ENCODE results near the gene COMT.

COMT gene

DNA sequence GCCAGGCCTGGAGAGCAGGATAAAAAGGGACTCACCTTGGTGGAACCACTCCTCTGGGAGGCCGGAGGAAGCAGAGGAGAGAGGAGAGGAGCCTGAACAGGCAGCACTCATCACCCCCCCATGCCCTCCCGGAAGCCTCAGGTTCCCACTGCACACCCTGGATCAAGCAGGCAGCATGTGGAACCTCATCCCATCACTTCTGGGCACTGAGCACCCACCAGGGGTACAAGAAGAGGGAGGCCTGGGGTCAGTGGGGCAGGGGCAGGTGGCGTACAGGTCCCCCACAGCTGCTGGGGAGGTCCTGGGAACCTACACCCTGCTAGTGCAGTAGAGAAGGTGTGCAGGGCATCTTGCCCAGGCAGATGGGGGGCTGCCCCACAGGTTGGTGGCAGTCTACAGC lies 35.1 kb downstream of the COMT start:
- H3K4ac ChIP-seq (ENCODE audit: low read length): no peak overlapping the region
- H3K4me3 ChIP-seq (ENCODE audit: low read length in 2 of 2): no peak overlapping the region
- H3K36me3 ChIP-seq (replicated peaks in 1 of 2; ENCODE audit: control insufficient read depth in 2 of 2, insufficient read depth in 2 of 2, low read length in 2 of 2): peaks cover 58 to 91% of the 10 kb centered on the region in 2 donors
- H2BK12ac ChIP-seq (ENCODE audit: low read length): no peak overlapping the region
- H2AK5ac ChIP-seq (ENCODE audit: low read depth, low read length): no peak overlapping the region
- H2AFZ ChIP-seq (ENCODE audit: low read length): no peak overlapping the region
- H3K79me1 ChIP-seq (ENCODE audit: low read depth, low read length): peaks cover 3% of the 10 kb centered on the region
- no peak overlapping the region for H2BK5ac ChIP-seq (ENCODE audit: low read length)
- H3K23ac ChIP-seq (ENCODE audit: low read depth, low read length, poor library complexity): peak overlapping the region; percentile 68
- no peak overlapping the region for H3K4me2 ChIP-seq (ENCODE audit: insufficient read depth, low read length, poor library complexity, severe bottlenecking)
- H3K4me1 ChIP-seq (ENCODE audit: control insufficient read depth in 2 of 2, insufficient read depth in 1 of 2, low read depth in 1 of 2, low read length in 2 of 2): peaks cover 12 to 17% of the 10 kb centered on the region in 2 donors
- H3K18ac ChIP-seq (ENCODE audit: low read length): no peak overlapping the region
- H4K8ac ChIP-seq (ENCODE audit: low read depth, low read length): no peak overlapping the region
- H2BK15ac ChIP-seq (ENCODE audit: low read length): peak overlapping the region; percentile 4
- no peaks in the 10 kb centered on the region for H3K27me3 ChIP-seq (ENCODE audit: control insufficient read depth in 3 of 3, insufficient read depth in 3 of 3, low read depth in 1 of 3, low read length in 3 of 3)
- no peak overlapping the region for H3K14ac ChIP-seq (ENCODE audit: low read length)
- no CpG with 5 or more reads among the region's 3 CpGs for WGBS, 2 donors (ENCODE audit: extremely low coverage in 2 of 2, insufficient read length in 2 of 2, insufficient replicate concordance in 1 of 2)
- no peaks in the 10 kb centered on the region for H3K9me3 ChIP-seq (replicated peaks in 1 of 2; ENCODE audit: control insufficient read depth in 2 of 2, insufficient read depth in 1 of 2, low read depth in 1 of 2, low read length in 2 of 2)
- no peak overlapping the region for H4K91ac ChIP-seq (ENCODE audit: low read depth, low read length, poor library complexity)
- no peak overlapping the region for H2BK120ac ChIP-seq (ENCODE audit: low read depth, low read length)
- no peak overlapping the region for H3K9ac ChIP-seq (ENCODE audit: low read depth, low read length, poor library complexity)
- H3K27ac ChIP-seq (replicated peaks; ENCODE audit: low read length): no peak overlapping the region
- DNase-seq (ENCODE audit: low spot score): no peak

DNA sequence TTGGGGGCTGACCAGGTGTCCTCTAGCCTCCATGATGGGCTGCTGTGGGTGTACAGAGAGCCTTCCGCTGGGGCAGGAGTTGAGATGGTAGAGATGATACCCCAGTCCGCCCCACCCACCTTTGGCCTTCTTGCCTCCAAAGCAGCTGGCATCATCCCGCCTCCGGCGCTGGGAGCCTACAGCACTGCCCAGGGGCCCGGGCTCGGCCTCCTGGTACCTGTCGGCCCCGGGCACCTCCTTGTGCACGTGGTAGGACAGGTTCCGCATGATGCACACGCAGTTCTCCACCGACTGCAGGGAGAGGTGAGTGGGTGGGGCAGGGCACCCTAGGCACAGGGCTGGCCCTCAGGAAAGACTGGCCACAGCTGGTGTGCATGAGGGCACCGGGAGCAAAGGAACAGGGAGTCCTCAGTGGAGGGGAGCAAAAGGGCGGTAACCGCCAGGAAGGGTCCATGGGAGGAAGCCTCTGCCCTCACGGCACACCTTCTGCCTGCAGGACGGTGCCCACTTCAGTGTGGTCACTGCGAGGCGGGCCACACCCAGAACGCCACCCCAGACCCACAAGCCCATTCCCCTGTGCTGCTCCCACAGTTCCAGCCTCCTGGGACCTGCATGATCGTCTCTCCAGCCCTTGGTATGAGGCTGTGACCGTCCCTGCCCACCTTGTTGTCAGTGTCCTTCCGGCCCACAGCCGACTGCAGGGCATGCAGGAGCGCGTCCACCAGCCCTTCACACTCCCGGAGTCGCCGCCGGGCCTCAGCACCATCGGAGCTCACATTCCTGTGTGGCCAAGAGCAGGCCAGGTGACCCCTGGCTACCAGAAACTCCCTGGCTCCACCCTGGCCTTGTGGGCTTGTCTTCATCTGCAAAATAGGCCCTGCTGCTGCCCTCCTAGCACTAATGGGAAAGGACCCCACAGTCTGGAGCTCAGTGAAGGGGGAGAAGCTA lies 36.0 kb downstream of the COMT start:
- H3K9ac ChIP-seq (ENCODE audit: low read depth, low read length, poor library complexity): no peak overlapping the region
- peaks cover 56 to 91% of the 10 kb centered on the region in 2 donors for H3K36me3 ChIP-seq (replicated peaks in 1 of 2; ENCODE audit: control insufficient read depth in 2 of 2, insufficient read depth in 2 of 2, low read length in 2 of 2)
- H2AFZ ChIP-seq (ENCODE audit: low read length): no peak overlapping the region

DNA sequence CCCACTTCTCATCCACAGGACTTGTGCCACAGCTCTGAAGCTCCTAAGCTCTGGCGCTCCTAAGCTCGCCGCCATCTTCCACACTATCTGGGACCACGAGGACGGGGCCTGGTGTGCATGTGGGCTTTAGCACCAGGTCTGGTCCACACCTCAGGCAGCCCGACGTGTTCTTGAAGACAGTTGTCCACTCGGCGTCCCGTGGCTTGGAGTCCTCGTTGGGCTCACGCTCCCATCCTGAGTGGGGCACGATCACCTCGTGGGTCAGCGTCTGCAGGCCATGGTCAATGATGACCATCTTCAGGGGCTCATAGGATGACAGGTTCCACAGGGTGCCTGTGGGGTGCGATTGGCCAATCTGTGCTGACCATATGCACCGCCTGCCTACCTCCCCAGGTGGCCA lies 37.2 kb downstream of the COMT start:
- Histone ChIP-seq H3K4ac (ENCODE audit: low read length) (no peak overlapping the region), H4K8ac (ENCODE audit: low read depth, low read length) (no peak overlapping the region), H3K23ac (ENCODE audit: low read depth, low read length, poor library complexity) (peak overlapping the region; percentile 78), H2AFZ (ENCODE audit: low read length) (no peak overlapping the region), H3K36me3 (replicated peaks in 1 of 2; ENCODE audit: control insufficient read depth in 2 of 2, insufficient read depth in 2 of 2, low read length in 2 of 2) (peaks cover 48 to 88% of the 10 kb centered on the region in 2 donors), H3K9me3 (replicated peaks in 1 of 2; ENCODE audit: control insufficient read depth in 2 of 2, insufficient read depth in 1 of 2, low read depth in 1 of 2, low read length in 2 of 2) (no peaks in the 10 kb centered on the region), H3K27ac (replicated peaks; ENCODE audit: low read length) (no peak overlapping the region), H2BK5ac (ENCODE audit: low read length) (no peak overlapping the region), H3K4me1 (ENCODE audit: control insufficient read depth in 2 of 2, insufficient read depth in 1 of 2, low read depth in 1 of 2, low read length in 2 of 2) (peaks cover 12 to 17% of the 10 kb centered on the region in 2 donors), H2BK12ac (ENCODE audit: low read length) (no peak overlapping the region), H3K14ac (ENCODE audit: low read length) (no peak overlapping the region), H3K9ac (ENCODE audit: low read depth, low read length, poor library complexity) (no peak overlapping the region), H3K79me1 (ENCODE audit: low read depth, low read length) (peaks cover 11% of the 10 kb centered on the region), H3K4me3 (ENCODE audit: low read length in 2 of 2) (no peak overlapping the region), H4K91ac (ENCODE audit: low read depth, low read length, poor library complexity) (no peak overlapping the region), H3K27me3 (ENCODE audit: control insufficient read depth in 3 of 3, insufficient read depth in 3 of 3, low read depth in 1 of 3, low read length in 3 of 3) (no peaks in the 10 kb centered on the region), H3K18ac (ENCODE audit: low read length) (no peak overlapping the region), H3K4me2 (ENCODE audit: insufficient read depth, low read length, poor library complexity, severe bottlenecking) (no peak overlapping the region), H2BK15ac (ENCODE audit: low read length) (no peak overlapping the region), H2BK120ac (ENCODE audit: low read depth, low read length) (no peak overlapping the region), H2AK5ac (ENCODE audit: low read depth, low read length) (no peak overlapping the region)
- no CpG with 5 or more reads among the region's 17 CpGs for WGBS, 2 donors (ENCODE audit: extremely low coverage in 2 of 2, insufficient read length in 2 of 2, insufficient replicate concordance in 1 of 2)
- no peak for DNase-seq (ENCODE audit: low spot score)

More for the DNA sequence above, 36.0 kb downstream of the COMT start:
- H3K4me1 ChIP-seq (ENCODE audit: control insufficient read depth in 2 of 2, insufficient read depth in 1 of 2, low read depth in 1 of 2, low read length in 2 of 2): peaks cover 12 to 17% of the 10 kb centered on the region in 2 donors
- no peak overlapping the region for H3K4me3 ChIP-seq (ENCODE audit: low read length in 2 of 2)
- H3K79me1 ChIP-seq (ENCODE audit: low read depth, low read length): peaks cover 6% of the 10 kb centered on the region
- no peaks in the 10 kb centered on the region for H3K27me3 ChIP-seq (ENCODE audit: control insufficient read depth in 3 of 3, insufficient read depth in 3 of 3, low read depth in 1 of 3, low read length in 3 of 3)
- H4K8ac ChIP-seq (ENCODE audit: low read depth, low read length): no peak overlapping the region
- H2BK5ac ChIP-seq (ENCODE audit: low read length): peak overlapping the region; percentile 75
- no peak overlapping the region for H2AK5ac ChIP-seq (ENCODE audit: low read depth, low read length)
- no peaks in the 10 kb centered on the region for H3K9me3 ChIP-seq (replicated peaks in 1 of 2; ENCODE audit: control insufficient read depth in 2 of 2, insufficient read depth in 1 of 2, low read depth in 1 of 2, low read length in 2 of 2)
- no peak overlapping the region for H3K4ac ChIP-seq (ENCODE audit: low read length)
- no peak overlapping the region for H4K91ac ChIP-seq (ENCODE audit: low read depth, low read length, poor library complexity)
- H3K4me2 ChIP-seq (ENCODE audit: insufficient read depth, low read length, poor library complexity, severe bottlenecking): no peak overlapping the region
- H2BK12ac ChIP-seq (ENCODE audit: low read length): no peak overlapping the region
- H3K18ac ChIP-seq (ENCODE audit: low read length): no peak overlapping the region
- no peak overlapping the region for H3K27ac ChIP-seq (replicated peaks; ENCODE audit: low read length)
- no CpG with 5 or more reads among the region's 32 CpGs for WGBS, 2 donors (ENCODE audit: extremely low coverage in 2 of 2, insufficient read length in 2 of 2, insufficient replicate concordance in 1 of 2)
- no peak overlapping the region for H2BK120ac ChIP-seq (ENCODE audit: low read depth, low read length)
- no peak overlapping the region for H2BK15ac ChIP-seq (ENCODE audit: low read length)
- no peak for DNase-seq (ENCODE audit: low spot score)
- H3K14ac ChIP-seq (ENCODE audit: low read length): peak overlapping the region; percentile 26
- H3K23ac ChIP-seq (ENCODE audit: low read depth, low read length, poor library complexity): peak overlapping the region; percentile 31

DNA sequence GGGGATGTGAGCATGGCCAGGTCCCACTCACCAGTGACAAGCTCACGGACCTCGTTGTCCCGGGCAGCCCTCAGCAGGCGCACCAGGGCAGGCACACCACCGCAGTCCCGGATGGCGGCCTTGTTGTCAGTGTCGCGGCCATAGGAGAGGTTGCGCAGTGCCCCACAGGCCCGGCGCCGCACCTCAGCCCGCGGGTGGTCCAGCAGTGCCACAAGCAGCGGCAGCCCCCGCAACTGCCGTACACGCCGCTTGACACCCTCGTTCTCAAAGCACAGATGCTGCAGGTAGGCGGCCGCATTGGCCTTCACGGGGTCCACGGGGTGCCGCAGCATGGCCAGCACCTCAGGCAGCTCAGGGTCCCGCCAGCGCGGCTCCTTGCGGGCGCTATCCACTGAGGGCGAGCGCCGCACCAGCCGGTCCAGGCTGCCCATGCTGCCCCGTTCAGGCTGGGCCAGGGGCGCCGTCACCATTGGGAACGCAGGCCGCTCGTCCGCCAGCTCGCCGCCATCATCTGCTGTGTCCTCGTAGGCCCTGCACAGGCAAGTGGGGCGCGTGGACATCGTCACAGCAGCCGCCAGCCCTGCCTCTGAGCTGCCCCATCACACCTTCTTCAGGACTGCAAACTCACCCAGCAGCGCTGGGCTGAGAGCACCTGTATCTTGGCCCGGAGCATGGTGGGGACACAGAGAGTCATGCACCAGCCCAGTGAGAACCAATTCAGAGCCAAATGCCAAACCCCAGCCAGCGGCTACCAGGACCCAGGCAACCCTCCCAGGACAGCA lies 38.3 kb downstream of the COMT start:
- Histone ChIP-seq H3K4me3 (ENCODE audit: low read length in 2 of 2) (no peak overlapping the region), H3K4me1 (ENCODE audit: control insufficient read depth in 2 of 2, insufficient read depth in 1 of 2, low read depth in 1 of 2, low read length in 2 of 2) (peaks cover 12 to 15% of the 10 kb centered on the region in 2 donors), H2BK12ac (ENCODE audit: low read length) (no peak overlapping the region), H4K8ac (ENCODE audit: low read depth, low read length) (peak overlapping the region; percentile 23), H3K4me2 (ENCODE audit: insufficient read depth, low read length, poor library complexity, severe bottlenecking) (no peak overlapping the region), H4K91ac (ENCODE audit: low read depth, low read length, poor library complexity) (no peak overlapping the region), H2BK120ac (ENCODE audit: low read depth, low read length) (no peak overlapping the region), H3K4ac (ENCODE audit: low read length) (no peak overlapping the region), H3K9me3 (replicated peaks in 1 of 2; ENCODE audit: control insufficient read depth in 2 of 2, insufficient read depth in 1 of 2, low read depth in 1 of 2, low read length in 2 of 2) (no peaks in the 10 kb centered on the region), H3K79me1 (ENCODE audit: low read depth, low read length) (peaks cover 17% of the 10 kb centered on the region), H2AFZ (ENCODE audit: low read length) (no peak overlapping the region), H2BK5ac (ENCODE audit: low read length) (peak overlapping the region; percentile 61), H2AK5ac (ENCODE audit: low read depth, low read length) (no peak overlapping the region), H3K23ac (ENCODE audit: low read depth, low read length, poor library complexity) (peak overlapping the region; percentile 94), H3K27ac (replicated peaks; ENCODE audit: low read length) (no peak overlapping the region), H2BK15ac (ENCODE audit: low read length) (no peak overlapping the region), H3K36me3 (replicated peaks in 1 of 2; ENCODE audit: control insufficient read depth in 2 of 2, insufficient read depth in 2 of 2, low read length in 2 of 2) (peaks cover 46 to 82% of the 10 kb centered on the region in 2 donors), H3K14ac (ENCODE audit: low read length) (no peak overlapping the region), H3K9ac (ENCODE audit: low read depth, low read length, poor library complexity) (no peak overlapping the region), H3K27me3 (ENCODE audit: control insufficient read depth in 3 of 3, insufficient read depth in 3 of 3, low read depth in 1 of 3, low read length in 3 of 3) (no peaks in the 10 kb centered on the region), H3K18ac (ENCODE audit: low read length) (no peak overlapping the region)
- WGBS, 2 donors (ENCODE audit: extremely low coverage in 2 of 2, insufficient read length in 2 of 2, insufficient replicate concordance in 1 of 2): no CpG with 5 or more reads among the region's 52 CpGs
- DNase-seq (ENCODE audit: low spot score): no peak

Data from neuronal stem cell (in vitro differentiated cells).